Activated naive CD4-positive, alpha-beta T cell treated with anti-CD3 and anti-CD28 coated beads, Interleukin-2, amount 50 U/mL, for 16 hours (primary cell): Measurements from ENCODE around the gene MIS12.

Experiments used
- DNase-seq: peaks from one replicate; pipeline ENCODE4 v3.0.0-alpha.2; 2020

MIS12 gene

GRCh38 chr17:5500589-5501391 is 14.4 kb downstream of the MIS12 start:
- peak; percentile 70 for DNase-seq

DNA sequence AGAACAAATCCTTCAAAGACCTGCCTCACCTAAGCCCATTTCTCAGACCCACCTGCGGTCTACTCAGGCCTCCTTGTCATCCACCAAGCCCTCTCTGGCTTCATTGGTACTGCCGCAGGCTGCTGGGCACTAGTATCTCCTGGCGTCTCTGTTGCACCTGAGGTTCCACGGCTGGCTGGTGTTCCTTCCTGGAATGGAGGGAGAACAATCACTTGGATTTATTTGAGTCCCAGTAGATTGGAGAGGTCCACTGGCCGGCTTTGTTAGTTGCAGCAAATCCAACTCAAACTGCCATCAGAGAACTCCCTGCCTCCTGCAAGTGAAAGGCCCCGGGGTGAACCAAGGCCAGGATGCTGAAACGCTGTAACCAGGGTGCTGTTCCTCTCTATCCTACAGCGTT is 15.3 kb downstream of the MIS12 start:
- DNase-seq = no peak

DNA sequence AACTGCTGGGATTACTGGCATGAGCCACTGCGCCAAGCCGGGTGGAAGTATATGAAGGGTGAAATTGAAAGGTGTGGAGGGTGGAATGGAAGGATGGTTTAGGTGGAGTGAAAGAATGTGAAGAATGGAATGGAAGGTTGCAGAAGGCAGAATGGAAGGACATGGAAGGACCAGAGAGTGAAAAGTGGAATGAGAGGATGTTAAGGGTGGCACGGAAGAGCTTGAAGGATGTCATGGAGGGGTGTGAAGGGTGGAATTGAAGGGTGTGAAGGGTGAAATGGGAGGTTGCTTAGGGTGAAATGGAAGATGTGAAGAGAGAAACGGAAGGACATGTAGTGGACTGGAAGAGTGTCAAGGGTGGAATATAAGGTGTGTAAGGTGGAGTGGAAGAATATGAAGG is 16.2 kb downstream of the MIS12 start:
- no peak for DNase-seq

DNA sequence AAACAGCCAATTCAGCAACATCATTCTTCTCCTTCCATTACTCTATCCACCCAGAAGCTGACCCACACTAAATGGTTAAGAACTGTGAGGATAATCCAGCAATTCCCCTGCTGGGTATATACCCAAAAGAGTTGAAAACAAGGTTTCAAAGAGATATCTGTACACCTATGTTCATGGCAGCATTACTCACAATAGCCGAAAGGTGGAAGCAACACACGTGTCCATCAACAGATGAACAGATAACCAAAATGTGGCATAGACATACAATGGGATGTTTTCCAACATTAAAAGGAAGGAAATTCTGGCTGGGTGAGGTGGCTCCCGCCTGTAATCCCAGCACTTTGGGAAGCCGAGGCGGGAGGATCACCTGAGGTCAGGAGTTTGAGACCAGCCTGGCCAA is 19.9 kb downstream of the MIS12 start:
- DNase-seq = no peak

DNA sequence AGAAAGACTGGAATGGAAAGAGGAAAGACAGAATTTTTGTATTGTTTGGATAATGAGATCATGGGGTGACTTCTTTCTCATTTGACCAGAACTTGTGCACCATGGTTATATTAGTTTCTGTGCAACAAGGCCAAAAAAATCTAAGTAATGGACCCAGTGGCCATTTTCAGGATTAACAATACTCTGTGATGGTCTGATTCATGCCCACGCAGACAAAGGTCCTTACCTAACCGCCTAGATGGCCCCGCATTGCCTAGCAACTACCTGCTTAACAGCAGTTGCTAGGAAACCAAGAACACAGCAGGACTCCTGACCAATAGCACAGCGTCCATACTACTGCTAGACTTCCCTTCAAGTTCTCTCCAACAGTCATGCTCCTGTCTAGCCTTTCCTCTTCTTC is 22.4 kb downstream of the MIS12 start:
- DNase-seq = no peak

DNA sequence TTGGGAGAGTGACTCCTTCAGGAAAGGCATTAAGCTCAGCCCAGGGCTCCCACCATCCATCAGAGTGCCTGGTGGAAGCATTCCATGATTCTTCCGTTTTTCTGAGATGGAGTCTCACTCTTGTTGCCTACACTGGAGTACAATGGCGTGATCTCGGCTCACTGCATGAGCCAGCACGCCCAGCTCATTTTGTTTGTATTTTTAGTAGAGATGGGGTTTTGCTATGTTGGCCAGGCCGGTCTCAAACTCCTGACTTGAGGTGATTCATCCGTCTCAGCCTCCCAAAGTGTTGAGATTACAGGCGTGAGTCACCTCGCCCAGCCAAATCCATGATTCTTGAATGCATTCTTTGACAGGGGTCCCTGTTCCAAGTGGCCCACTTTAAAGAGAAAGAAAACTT is 23.1 kb downstream of the MIS12 start:
- no peak for DNase-seq

DNA sequence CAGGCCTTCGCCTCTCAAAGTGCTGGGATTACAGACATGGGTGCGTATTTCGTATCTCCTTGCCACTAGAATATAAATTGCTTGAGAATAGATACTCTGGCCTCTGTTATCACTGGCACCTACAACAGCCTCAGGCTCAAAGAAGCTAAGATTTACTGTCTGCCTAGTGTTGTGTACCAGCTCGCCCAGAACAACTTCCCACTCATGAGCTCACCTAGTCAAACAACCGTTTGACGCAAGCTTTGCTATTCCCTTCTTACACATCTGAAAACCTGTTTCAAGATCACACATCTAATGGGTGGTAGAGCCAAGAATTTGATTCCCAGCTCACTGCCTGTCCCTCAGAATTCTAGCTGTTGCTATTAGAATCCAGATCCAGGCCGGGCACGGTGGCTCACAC is 24.4 kb downstream of the MIS12 start:
- no peak for DNase-seq

DNA sequence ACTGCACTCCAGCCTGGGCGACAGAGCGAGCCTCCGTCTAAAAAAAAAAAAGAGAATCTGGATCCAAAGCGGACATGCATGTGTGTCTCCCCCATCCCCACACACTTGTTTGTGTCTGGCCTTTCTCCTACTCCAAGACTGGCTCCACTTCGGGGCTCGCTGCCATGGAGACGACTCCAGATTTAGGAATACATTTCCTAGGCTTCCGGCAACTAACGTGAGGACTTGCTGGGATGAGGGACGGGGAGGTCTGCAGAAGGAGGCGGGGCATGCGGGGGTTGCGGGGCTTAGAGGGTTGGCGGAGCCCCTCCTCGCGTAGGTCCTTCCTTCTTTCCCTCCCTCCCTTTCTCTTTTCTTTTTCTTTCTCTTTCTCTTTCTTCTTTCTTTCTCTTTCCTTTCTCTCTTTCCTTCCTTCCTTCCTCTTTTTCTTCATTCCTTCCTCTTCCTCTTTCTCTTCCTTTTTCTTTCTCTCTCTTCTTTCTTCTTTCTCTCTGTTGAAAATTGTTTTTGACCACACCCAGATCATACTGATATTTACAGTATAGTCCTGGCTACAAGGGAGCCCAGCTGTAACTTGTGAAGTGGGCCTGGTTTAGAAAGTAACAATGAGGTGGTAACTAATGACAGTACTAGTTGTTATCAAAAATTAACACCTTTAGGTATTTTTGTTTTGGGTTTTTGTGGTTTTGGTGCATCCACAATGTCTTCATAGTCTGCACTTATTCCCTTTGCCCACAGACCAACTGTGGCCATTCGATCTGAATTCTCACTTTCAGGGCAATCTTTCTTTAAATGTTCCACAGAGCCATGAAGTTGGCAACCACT is 25.2 kb downstream of the MIS12 start:
- no peak for DNase-seq

- no peak for DNase-seq
Measured at GRCh38 chr17:5513628-5514027, 27.3 kb downstream of the MIS12 start.

GRCh38 chr17:5514976-5515375 is 28.6 kb downstream of the MIS12 start:
- no peak for DNase-seq

DNA sequence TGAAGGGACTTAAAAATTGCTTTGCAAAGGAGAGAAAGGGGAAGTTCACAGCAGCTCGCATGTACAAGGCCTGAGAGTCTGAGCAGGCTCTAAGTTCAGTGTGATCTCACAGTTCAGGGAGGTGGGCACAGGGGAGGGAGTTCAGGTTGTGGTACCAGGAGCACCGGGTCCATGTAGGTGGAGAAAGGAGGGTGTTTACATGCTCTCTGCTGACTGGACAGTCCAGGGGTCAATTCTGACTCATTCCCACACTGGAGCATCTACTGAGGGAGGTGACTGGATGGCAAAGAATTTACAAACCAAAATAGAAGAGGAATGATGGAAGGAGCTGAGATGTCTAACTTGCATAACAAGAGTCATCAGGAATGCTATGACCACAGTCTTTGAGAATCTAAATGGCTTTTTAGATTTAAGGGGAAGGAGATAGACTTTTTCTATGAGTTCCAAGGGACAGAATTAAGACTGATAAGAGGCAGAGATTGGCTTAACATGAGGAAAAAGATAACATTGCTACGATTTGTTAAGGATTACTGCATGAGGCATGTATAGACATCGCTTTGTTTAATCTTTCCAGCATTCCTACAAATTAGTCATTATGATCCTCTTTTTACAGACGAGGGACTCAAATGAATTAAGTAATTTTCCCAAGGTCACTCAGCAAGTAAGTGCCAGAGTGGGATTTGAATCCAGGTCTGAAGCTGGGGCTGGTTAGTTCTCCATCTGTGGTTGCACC is 29.9 kb downstream of the MIS12 start:
- no peak for DNase-seq

GRCh38 chr17:5522476-5522875 is 36.1 kb downstream of the MIS12 start:
- DNase-seq = no peak

DNA sequence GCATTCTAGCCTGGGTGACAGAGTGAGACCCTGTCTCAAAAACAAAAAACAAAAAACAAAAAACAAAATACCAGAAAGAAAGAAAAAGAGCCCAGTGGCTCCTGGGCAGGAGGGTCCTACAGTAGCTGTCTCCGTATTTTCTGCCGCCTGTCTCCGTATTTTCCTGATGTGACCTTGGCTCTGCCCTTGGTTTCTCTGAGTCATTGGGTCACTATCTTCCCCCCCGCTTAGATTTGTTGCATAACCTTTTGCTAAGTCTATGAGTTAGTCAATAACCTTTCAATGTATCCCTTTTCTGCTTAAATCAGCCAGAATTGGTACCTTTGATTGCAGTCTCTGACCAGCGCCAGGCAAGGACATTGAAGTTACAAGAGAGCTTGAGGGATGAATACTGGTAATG is 36.9 kb downstream of the MIS12 start:
- no peak for DNase-seq

- DNase-seq = peak; percentile 47
Measured at GRCh38 chr17:5526821-5527598, 40.6 kb downstream of the MIS12 start.

DNA sequence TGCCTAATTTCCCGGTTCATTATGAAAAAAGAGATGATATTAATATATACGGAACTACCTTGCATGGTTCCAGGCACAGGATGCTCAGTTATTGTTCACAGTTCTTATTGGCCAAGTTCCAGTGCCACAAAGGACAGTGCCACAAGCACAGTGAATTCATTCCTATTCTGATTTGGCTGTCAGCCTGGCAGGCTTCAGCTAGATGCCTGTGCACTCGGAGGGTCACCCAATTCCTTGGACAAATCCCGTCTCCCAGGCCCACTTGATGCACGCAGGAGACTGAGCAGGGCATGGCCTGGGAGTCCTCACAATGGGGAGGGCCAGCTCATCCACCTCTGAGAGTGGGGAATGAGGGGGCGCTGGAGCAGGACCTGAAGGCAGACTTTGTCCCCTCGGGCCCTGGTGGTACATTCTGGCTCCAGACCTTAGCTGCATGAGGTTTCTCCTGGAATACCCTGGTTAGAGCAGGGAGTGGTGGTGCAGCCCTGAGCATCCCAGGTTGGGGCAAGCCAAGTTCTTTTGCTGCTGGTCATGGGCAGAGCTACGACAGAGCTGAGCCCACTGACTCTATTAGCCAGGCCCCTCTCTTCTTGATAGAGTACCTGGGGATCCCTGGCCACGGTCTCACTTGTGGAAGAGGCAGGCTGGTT is 41.4 kb downstream of the MIS12 start:
- no peak for DNase-seq

- DNase-seq = no peak
Measured at GRCh38 chr17:5530265-5531084, 44.1 kb downstream of the MIS12 start.

- no peak for DNase-seq
Measured at GRCh38 chr17:5531085-5531418, 44.7 kb downstream of the MIS12 start.

DNA sequence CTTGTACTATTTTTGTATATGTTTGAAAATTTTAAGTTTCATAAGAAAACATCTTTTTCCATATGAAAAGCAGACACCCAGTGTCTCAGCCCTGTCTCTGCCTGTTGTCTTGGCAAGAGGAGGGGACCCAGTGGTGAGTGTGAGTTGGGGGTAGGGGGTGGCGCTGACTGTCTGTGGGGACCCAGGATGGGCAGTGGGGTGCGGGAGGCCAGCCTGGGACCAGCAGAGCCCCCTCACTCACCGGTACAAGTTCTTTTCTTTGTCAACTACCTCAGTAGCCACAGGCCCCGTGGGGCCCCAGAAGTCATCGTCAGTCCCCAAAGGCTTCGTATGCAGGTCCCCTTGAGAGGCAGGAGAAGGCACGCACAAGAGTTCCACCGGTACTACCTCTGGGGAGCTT is 46.2 kb downstream of the MIS12 start:
- DNase-seq = no peak

GRCh38 chr17:5533486-5534315 is 47.3 kb downstream of the MIS12 start:
- no peak for DNase-seq

DNA sequence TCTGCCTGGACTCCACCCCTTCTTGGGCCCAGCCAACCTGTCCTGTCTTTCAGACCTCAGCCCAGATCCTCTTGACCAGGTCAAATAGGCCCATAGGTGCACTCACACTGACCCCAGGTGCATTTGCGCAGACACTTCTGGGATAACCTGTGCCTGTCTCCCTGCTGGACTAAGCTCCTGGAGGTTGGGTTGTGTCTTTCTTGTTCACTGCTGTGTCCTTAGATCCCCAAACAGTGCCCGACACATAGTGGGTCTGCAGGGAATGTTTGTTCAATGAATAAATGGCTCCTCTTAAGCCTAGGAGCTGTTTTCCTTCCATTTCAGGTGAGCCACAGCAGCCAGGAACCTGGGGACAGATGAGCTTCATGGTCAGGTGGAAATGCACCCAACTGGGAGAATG is 49.1 kb downstream of the MIS12 start:
- DNase-seq = no peak
